Left colon (tissue), 2 donors: ENCODE results near the gene MACROD2. TPM values are rescaled to one million over a fixed set of nuclear protein-coding genes. Genes with fewer than 3 reads are reported as not detected.
"Not testable (repeated sequence)": the region's sequence is repeated elsewhere in the genome, so short reads cannot be mapped to it uniquely, and the experiment has no call there.

Experiments
- ATAC-seq: fragments of 200-7000 bp; cut with Tn5 transposase; one replicate; pipeline ENCODE4 v1.9.1; 2020; ENCODE audit warnings: mild to moderate bottlenecking, moderate library complexity
- DNase-seq, 2 donors: peaks; one replicate each; pipeline ENCODE4 v3.0.0-alpha.2; 2020
- intact Hi-C, 2 donors: fragments of 100-400 bp; cut with DNase I in 1 of 2; cut with micrococcal nuclease in 1 of 2; formaldehyde crosslinking; loops; one replicate each; pipeline versions ENCODE4 v1.11.2 to v1.14.0; 2022; cut with DNase I, micrococcal nuclease
- total RNA-seq, 2 donors: library from RNA; stranded (reverse); fragmentation: NEBNext Ultra II Directional; extraction: Animal tissue kit (Norgen Biotek cat#: 25700); gene quantifications; one replicate each; pipeline ENCODE4 v1.2.1, GENCODE V29; 2021
- donor health status: DM: no; HTN: no; CAD: no.
- donor health status: DM: yes; HTN: yes; CAD: no.

The MACROD2 gene
- total RNA-seq, 2 donors from 2014 or later = 5.2 to 6.6 TPM

DNA sequence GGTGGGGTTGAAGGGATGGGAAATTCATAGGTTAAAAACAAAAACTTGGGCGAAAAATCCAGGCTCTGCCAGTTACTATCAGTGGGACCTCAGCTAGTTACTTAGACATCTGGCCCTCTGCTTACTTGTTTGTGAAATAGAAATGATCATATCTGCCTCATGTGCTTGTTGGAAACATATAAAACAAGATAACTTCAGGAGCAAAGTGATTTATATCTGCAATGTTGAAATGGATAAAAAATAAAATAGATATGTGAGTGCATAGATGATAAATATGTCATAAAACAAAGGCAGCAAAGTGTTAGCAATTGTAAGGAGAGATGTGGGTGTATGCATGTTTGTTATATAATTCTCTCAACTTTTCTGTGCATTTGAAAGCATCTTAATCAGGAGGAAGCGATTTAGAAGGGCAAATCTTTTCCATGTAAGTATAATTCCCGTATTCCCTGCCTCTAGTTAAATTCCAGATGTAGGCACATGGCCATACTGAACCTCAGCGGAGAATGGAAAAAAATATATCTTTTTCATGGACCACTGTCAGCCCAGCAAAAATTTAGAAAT is 921.1 kb downstream of the MACROD2 start:
- intact Hi-C loops = no loop called here
- ATAC-seq = no peak

DNA sequence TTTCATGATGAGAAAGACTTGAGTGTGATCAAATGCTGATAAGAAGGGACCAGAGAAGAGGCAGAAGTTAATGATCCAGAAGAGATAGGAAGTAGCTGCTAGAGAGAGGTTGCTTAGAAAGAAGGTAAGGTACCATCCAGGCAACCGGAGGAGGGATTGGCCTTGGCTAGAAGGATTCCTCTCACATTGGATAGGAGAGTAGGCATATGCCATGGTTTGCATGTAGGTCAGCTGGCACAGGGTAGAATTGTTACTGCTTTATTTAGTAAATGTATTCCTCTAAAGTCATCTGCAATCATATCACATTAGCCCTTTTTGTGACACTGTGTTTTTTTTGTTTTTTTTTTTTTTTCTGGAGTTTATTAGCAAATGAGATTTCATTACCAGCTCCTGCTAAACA is 923.0 kb downstream of the MACROD2 start:
- no peak for DNase-seq
- no peak for ATAC-seq
- intact Hi-C loops = no loop called here

More for the DNA sequence above, 921.1 kb downstream of the MACROD2 start:
- DNase-seq = no peak

GRCh38 chr20:14918976-14919375 is 923.7 kb downstream of the MACROD2 start:
- no peak for ATAC-seq
- DNase-seq = no peak
- intact Hi-C loops = no loop called here

- DNase-seq (peak; percentile 25 to 29), ATAC-seq (peak; percentile 92)
- intact Hi-C loops = no loop called here
Measured at GRCh38 chr20:14919501-14920081, 924.3 kb downstream of the MACROD2 start.

DNA sequence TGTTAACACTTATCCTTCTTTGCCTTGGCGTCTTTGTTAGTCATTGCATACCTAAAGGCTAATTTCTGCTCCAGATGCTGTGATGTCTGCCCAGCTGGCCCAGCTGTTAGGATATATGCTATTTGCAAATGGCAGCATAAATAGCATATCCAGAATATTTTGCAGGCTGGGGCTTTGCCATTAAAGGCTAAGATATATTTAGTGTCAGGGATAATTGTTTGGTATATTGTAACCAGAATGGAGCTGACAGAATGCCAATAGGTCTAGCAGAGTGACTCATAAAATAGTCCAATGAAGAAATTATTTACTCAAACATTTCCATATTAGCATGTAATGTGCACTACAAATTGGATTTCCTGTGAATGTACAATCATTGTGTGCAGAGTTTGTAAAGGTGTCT is 926.2 kb downstream of the MACROD2 start:
- DNase-seq = no peak
- ATAC-seq = no peak
- intact Hi-C loops = no loop called here

GRCh38 chr20:14922503-14923267 is 927.4 kb downstream of the MACROD2 start:
- DNase-seq (no peak), ATAC-seq (no peak)
- intact Hi-C loops = no loop called here

GRCh38 chr20:14924433-14924832 is 929.1 kb downstream of the MACROD2 start:
- peak; percentile 49 for ATAC-seq
- no peak for DNase-seq
- intact Hi-C loops = no loop called here

DNA sequence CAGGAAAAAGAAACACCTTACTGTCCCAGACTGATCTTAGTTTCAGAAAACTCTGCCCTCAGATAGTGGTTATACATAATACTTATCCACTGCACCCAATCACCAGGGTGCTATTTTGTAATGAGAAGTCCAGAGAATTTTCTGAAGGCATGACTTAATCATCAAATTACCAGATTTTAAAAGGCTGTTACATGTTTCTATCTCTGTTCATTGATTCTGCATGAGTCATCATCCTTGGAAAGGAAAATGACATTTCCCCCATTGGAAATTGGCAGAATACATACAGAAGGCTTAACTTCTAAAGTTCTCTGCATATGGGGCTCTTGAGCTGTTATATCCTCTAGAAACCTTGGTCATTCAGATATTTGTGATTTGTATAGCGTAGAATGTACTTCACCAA is 930.0 kb downstream of the MACROD2 start:
- DNase-seq = no peak
- intact Hi-C loops = no loop called here
- no peak for ATAC-seq

- ATAC-seq, intact Hi-C loops, DNase-seq: not testable (repeated sequence)
Measured at GRCh38 chr20:14926436-14926835, 931.1 kb downstream of the MACROD2 start.

DNA sequence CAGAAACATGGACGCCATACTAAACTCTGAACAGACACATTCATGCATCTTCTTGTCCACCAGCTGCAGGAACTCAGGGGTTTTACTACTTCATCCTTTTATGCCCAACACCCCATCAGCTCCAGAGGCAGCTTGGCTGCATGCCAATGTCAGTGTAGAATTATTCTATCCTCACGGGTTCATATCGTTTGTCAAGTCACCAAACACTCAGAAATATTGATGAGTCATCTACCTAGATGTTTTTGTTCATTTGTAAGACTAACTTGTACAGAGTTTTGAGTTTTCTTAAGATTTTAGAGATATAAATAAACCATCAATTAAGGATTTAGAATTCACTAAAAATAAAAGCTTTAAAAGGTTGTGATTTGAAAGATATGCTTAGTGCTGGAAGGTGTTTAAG is 932.8 kb downstream of the MACROD2 start:
- intact Hi-C loops = no loop called here

GRCh38 chr20:14929388-14929787 is 934.1 kb downstream of the MACROD2 start:
- no peak for ATAC-seq
- no peak for DNase-seq
- intact Hi-C loops = no loop called here

More for the DNA sequence above, 932.8 kb downstream of the MACROD2 start:
- DNase-seq (no peak), ATAC-seq (no peak)

GRCh38 chr20:14932040-14932439 is 936.7 kb downstream of the MACROD2 start:
- ATAC-seq = no peak
- no peak for DNase-seq
- intact Hi-C loops = no loop called here

DNA sequence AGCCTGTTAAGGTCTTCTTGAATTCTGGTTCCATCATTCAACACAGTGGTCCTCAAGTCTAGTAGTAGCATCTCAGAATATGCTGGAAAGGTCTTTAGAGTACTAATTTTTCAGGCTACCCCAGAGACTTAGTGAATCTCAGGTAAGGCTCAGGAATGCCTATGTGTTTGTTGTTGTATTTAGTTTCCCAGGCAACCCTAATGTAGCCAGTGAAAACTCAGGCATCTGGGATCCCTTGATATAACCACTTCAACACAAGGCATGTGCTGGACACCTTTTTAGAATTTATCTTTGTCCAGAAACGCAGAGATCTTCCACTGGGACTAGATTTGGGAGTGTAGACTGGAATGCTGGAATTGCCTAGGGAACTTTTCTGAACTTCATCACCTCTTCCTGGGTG is 940.0 kb downstream of the MACROD2 start:
- ATAC-seq (no peak), DNase-seq (no peak)
- intact Hi-C loops = no loop called here

DNA sequence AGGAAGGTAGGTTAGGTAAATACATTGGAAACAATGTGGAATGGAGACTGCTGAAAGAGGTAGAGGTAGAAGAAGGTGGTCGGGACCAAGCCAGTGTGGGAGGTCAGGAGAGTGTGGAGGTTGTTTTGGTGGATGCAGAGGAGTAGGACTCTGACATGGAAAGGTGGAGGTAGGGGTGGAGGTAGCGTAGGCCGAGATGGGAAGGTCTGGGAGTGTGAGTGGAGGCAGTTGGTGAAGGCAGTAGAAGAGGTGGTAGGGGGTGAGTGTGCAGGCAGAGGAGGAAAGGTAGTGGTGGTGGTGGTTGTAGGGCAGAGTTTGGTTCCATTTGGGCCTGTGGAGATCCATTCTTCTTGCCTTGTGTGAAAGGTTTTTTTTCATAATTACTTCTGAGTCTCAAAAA is 941.7 kb downstream of the MACROD2 start:
- ATAC-seq = no peak
- intact Hi-C loops = no loop called here
- DNase-seq = no peak

DNA sequence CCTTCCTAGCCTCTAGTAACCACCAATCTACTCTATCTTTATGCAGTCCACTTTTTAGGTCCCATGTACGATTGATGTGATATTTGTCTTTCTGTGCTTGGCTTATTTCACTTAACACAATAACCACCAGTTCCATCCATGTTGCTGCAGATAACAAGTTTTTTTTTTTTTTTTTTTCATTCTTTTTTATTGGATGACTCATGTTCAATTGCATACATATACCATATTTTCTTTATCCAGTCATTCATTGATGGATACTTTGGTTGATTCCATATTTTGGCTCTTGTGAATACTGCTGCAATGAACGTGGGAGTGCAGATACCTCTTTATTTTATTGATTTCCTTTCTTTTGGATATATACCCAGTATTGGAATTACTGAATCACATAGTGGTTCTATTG is 942.5 kb downstream of the MACROD2 start:
- DNase-seq (no peak), ATAC-seq (no peak)
- intact Hi-C loops = no loop called here

DNA sequence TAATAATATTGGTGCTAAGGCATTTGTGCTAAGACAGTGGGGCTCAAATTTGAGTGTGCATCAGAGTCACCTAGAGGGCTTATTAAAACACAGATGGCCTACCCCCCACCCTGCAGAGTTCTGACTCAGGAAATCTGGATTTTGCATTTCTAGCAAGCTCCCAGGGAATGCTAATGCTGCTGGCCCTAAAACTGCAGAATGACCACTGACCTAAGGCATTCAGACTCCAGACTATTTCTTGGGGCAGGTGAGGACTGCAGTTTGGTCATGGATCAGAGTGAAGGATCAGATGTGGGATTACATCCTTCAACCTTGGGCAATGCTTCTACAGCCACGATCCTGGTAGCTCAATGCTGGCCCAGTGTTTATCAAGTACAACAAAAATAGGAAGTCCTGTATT is 952.2 kb downstream of the MACROD2 start:
- no peak for ATAC-seq
- intact Hi-C loops = no loop called here
- no peak for DNase-seq

GRCh38 chr20:14947946-14948345 is 952.6 kb downstream of the MACROD2 start:
- DNase-seq (no peak), ATAC-seq (no peak)
- intact Hi-C loops = no loop called here

DNA sequence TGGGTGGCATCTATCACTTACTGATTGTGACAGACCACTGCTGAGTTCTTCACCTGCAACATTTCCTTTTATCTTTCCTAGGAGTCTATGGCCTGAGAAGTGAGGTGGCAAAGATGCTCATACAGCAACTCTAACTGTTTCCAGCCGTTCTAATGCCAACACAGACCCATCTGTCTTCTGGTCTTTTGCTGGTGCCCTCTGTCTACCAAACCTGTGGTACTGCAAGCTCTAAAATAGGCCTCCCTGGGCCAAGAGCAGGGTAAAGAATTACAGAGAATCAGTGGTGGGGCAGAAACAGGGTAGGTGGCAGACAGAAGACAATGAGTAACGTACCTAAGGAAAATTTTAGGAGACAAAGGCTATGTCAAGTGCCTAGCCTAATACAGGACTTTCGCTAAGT is 953.1 kb downstream of the MACROD2 start:
- ATAC-seq (peak; percentile 49), DNase-seq (no peak)
- intact Hi-C loops = no loop called here

- intact Hi-C loops = no loop called here
- DNase-seq (no peak), ATAC-seq (no peak)
Measured at GRCh38 chr20:14950633-14951032, 955.3 kb downstream of the MACROD2 start.

- ATAC-seq (no peak), DNase-seq (no peak)
- intact Hi-C loops = no loop called here
Measured at GRCh38 chr20:14951105-14951504, 955.8 kb downstream of the MACROD2 start.
